ENCODE results near the gene DHX34. TPM values are rescaled to one million over a fixed set of nuclear protein-coding genes. Genes with fewer than 3 reads are reported as not detected.

Gene DHX34
- total RNA-seq, 1 experiment from 2014 or later: 18.9 TPM

Other genes starting within 250 kb of the DHX34 start
- 19.4 and 21.2 TPM in 2 replicates for gene ZC3H4, start 235.5 kb upstream of the DHX34 start, total RNA-seq (2014; rRNA removed; shearing (Covaris generic))
- 202 and 219 TPM in 2 replicates for gene SAE1, start 218.5 kb upstream of the DHX34 start, total RNA-seq (2014; rRNA removed; shearing (Covaris generic))
- gene BBC3, start 118.1 kb upstream of the DHX34 start, total RNA-seq (2014; rRNA removed; shearing (Covaris generic)): 1.7 and 2.3 TPM in 2 replicates
- gene CCDC9, start 92.8 kb upstream of the DHX34 start, total RNA-seq (2014; rRNA removed; shearing (Covaris generic)): 7.2 and 10.7 TPM in 2 replicates
- gene INAFM1, start 74.4 kb upstream of the DHX34 start, total RNA-seq (2014; rRNA removed; shearing (Covaris generic)): 1.4 and 2.4 TPM in 2 replicates
- not detected in 2 replicates for gene C5AR1, start 39.5 kb upstream of the DHX34 start, total RNA-seq (2014; rRNA removed; shearing (Covaris generic))
- gene C5AR2, start 17.1 kb upstream of the DHX34 start, total RNA-seq (2014; rRNA removed; shearing (Covaris generic)): not detected in 2 replicates
- 15.9 and 16.2 TPM in 2 replicates for gene MEIS3, start 70.2 kb downstream of the DHX34 start, total RNA-seq (2014; rRNA removed; shearing (Covaris generic))
- gene SLC8A2, start 122.6 kb downstream of the DHX34 start, total RNA-seq (2014; rRNA removed; shearing (Covaris generic)): 0.10 TPM in 1 of 2 replicates, not detected in the other
- gene KPTN, start 134.9 kb downstream of the DHX34 start, total RNA-seq (2014; rRNA removed; shearing (Covaris generic)): 4.5 and 5.0 TPM in 2 replicates
- 71.5 and 77.0 TPM in 2 replicates for gene NAPA, start 165.7 kb downstream of the DHX34 start, total RNA-seq (2014; rRNA removed; shearing (Covaris generic))
- gene ZNF541, start 223.8 kb downstream of the DHX34 start, total RNA-seq (2014; rRNA removed; shearing (Covaris generic)): not detected in 2 replicates